Measurements from ENCODE around the gene PDE7B. TPM values are rescaled to one million over a fixed set of nuclear protein-coding genes. Genes with fewer than 3 reads are reported as not detected.

PDE7B gene
- total RNA-seq, 1 donor: 1.7 TPM

DNA sequence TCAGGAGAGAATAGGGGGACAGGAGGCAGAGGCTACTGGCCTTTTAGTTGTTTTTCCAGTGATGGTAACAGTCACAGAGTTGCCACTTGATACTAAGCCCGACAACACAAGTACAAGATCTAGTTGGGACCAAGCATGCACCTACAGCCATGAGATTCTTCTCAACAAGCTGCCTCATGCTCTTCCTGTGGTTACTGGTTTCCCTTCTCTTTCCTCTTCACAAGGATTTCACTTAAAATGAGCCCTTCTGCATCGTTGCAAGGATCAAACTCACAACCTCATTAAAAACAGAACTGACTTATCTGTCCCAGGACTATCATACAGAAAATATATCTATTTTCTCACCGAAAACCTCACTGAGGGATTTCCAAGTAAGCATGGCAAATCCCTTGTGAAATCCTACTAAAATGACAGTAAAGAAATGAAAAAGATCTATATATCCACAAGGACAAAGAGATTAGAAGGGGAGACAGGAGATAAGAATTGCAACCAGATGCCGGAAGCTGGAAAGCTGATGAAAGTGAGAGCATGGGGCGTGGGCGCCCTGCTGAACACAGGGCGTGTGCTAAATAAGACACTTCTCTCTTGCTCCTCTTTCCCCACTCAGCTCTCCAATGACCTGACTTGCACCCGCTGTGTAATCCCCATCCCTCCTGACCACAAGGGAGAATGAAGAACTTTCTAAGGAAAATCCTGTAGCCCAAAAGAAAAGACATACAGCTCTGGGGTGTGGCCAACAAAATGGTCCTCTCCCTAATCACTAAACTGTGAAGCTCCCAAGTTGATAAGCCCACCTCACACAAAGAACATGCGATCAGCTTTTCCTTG lies 385.2 kb downstream of the PDE7B start:
- TF ChIP-seq, protein P1, sequence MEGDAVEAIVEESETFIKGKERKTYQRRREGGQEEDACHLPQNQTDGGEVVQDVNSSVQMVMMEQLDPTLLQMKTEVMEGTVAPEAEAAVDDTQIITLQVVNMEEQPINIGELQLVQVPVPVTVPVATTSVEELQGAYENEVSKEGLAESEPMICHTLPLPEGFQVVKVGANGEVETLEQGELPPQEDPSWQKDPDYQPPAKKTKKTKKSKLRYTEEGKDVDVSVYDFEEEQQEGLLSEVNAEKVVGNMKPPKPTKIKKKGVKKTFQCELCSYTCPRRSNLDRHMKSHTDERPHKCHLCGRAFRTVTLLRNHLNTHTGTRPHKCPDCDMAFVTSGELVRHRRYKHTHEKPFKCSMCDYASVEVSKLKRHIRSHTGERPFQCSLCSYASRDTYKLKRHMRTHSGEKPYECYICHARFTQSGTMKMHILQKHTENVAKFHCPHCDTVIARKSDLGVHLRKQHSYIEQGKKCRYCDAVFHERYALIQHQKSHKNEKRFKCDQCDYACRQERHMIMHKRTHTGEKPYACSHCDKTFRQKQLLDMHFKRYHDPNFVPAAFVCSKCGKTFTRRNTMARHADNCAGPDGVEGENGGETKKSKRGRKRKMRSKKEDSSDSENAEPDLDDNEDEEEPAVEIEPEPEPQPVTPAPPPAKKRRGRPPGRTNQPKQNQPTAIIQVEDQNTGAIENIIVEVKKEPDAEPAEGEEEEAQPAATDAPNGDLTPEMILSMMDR (IDR thresholded peaks at IDR 0.05; ENCODE audit: insufficient read depth, low read depth, low read length): no peak
- peak; percentile 85 for DNase-seq (ENCODE audit: low read depth)
- H3K4me3 ChIP-seq (ENCODE audit: low read depth, low read length): no peak overlapping the region

DNA sequence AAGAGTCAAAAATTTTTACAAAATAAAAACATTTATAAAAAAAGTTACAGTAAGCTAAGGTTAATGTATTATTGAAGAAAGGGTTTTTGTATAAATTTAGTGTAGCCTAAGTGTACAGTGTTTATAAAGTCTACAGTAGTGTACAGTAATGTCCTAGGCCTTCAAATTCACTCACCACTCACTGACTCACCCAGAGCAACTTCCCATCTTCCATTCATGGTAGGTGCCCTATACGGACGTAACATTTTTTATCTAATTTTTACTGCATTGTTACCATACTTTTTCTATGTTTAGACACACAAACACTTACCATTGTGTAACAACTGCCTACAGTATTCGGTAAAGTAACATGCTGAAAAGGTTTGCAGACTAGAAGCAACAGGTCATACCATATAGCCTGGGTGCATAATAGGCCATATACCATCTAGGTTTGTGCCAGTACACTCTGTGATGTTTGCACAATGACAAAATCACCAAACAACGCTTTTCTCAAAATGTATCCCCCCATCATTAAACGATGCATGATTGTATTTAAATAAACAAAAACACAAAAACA lies 392.6 kb downstream of the PDE7B start:
- DNase-seq (ENCODE audit: low read depth): no peak
- no peak overlapping the region for H3K4me3 ChIP-seq (ENCODE audit: low read depth, low read length)
- TF ChIP-seq, protein P1 (IDR thresholded peaks at IDR 0.05; ENCODE audit: insufficient read depth, low read depth, low read length): no peak

Measured in fibroblast of villous mesenchyme (primary cell).